ENCODE measurements around the gene DUSP16.

- TF ChIP-seq EP300 (IDR thresholded peaks at IDR 0.05; ENCODE audit: low read depth) (no peak), CTCF (IDR thresholded peaks at IDR 0.05) (no peak), POLR2A (IDR thresholded peaks at IDR 0.05) (no peak)
Observed at GRCh38 chr12:12428961-12429657, 133.6 kb downstream of the DUSP16 start.

All from transverse colon (tissue), 3 donors.